ENCODE results near the gene ADCY4. TPM values are rescaled to one million over a fixed set of nuclear protein-coding genes. Genes with fewer than 3 reads are reported as not detected.

The ADCY4 gene
- polyA plus RNA-seq, 1 experiment = 6.8 TPM

GRCh38 chr14:24325041-24325530 lies 9.8 kb downstream of the ADCY4 start:
- Histone ChIP-seq H3K27me3 (ENCODE audit: control insufficient read depth, insufficient read depth, low read length) (peaks cover 4% of the 10 kb centered on the region; the same call in 1 of the 2 replicates), H3K36me3 (ENCODE audit: control insufficient read depth, insufficient read depth, low read length) (no peaks in the 10 kb centered on the region; the same call in 1 of the 2 replicates), H3K4me3 (ENCODE audit: low read depth, low read length) (no peak overlapping the region)
- DNase-seq (ENCODE audit: low read depth) = no peak
- ChIA-PET POLR2A (no interaction called here), CTCF (interaction anchor here (1.3 to 5.6 kb wide), 5 partner anchors 8 to 111 kb away, joined by 8 to 44 read pairs (median 37); partner anchors contain the start of genes CIDEB, KHNYN, LTB4R and LTB4R2)
- TF ChIP-seq, protein P1, sequence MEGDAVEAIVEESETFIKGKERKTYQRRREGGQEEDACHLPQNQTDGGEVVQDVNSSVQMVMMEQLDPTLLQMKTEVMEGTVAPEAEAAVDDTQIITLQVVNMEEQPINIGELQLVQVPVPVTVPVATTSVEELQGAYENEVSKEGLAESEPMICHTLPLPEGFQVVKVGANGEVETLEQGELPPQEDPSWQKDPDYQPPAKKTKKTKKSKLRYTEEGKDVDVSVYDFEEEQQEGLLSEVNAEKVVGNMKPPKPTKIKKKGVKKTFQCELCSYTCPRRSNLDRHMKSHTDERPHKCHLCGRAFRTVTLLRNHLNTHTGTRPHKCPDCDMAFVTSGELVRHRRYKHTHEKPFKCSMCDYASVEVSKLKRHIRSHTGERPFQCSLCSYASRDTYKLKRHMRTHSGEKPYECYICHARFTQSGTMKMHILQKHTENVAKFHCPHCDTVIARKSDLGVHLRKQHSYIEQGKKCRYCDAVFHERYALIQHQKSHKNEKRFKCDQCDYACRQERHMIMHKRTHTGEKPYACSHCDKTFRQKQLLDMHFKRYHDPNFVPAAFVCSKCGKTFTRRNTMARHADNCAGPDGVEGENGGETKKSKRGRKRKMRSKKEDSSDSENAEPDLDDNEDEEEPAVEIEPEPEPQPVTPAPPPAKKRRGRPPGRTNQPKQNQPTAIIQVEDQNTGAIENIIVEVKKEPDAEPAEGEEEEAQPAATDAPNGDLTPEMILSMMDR (IDR thresholded peaks at IDR 0.05; ENCODE audit: insufficient read depth, low read depth, low read length) = no peak

- ChIA-PET POLR2A (no interaction called here), CTCF (interaction anchor here (0.6 to 5.6 kb wide), 6 partner anchors 9 to 1072 kb away, joined by 3 to 44 read pairs (median 22); partner anchors contain the start of genes CIDEB, KHNYN, LTB4R and LTB4R2)
- Histone ChIP-seq H3K36me3 (ENCODE audit: control insufficient read depth, insufficient read depth, low read length) (no peaks in the 10 kb centered on the region; the same call in 1 of the 2 replicates), H3K27me3 (ENCODE audit: control insufficient read depth, insufficient read depth, low read length) (peaks cover 4% of the 10 kb centered on the region; the same call in 1 of the 2 replicates), H3K4me3 (ENCODE audit: low read depth, low read length) (no peak overlapping the region)
- DNase-seq (ENCODE audit: low read depth) = no peak
- TF ChIP-seq, protein P1 (IDR thresholded peaks at IDR 0.05; ENCODE audit: insufficient read depth, low read depth, low read length) = no peak
Measured at GRCh38 chr14:24324024-24324423, 10.8 kb downstream of the ADCY4 start.

DNA sequence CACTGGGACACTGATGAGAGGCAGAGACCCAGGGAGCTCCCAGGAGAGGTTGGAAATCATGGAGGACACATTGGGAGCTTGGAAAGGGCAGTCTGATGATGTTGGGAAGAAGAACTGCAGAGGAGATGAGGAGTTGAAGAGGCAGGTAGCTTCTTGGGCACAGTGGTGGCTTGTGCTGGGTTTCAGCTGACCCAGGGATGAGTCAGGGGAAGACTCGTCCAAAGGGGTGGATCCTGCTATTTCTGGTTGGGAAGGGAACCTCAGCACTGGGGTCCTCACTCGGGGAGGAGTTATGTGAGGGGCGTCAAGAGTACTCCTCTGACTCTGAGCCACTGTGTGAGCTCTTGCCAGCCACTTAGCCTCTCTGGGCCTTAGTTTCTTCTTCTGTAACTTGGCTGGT lies 11.5 kb downstream of the ADCY4 start:
- Histone ChIP-seq H3K36me3 (ENCODE audit: control insufficient read depth, insufficient read depth, low read length) (no peaks in the 10 kb centered on the region), H3K27me3 (ENCODE audit: control insufficient read depth, insufficient read depth, low read length) (peaks cover 4% of the 10 kb centered on the region; the same call in 1 of the 2 replicates), H3K4me3 (ENCODE audit: low read depth, low read length) (no peak overlapping the region)
- TF ChIP-seq, protein P1 (IDR thresholded peaks at IDR 0.05; ENCODE audit: insufficient read depth, low read depth, low read length) = no peak
- ChIA-PET POLR2A (no interaction called here), CTCF (interaction anchor here (0.6 to 5.6 kb wide), 7 partner anchors 10 to 113 kb away, joined by 3 to 44 read pairs (median 12); partner anchors contain the start of genes CIDEB, KHNYN, LTB4R and LTB4R2)
- DNase-seq (ENCODE audit: low read depth) = no peak

- CTCF ChIA-PET = interaction anchor here (0.7 to 5.6 kb wide), 6 partner anchors 10 to 113 kb away, joined by 3 to 44 read pairs (median 24); partner anchors contain the start of genes CIDEB, KHNYN, LTB4R and LTB4R2
- H3K4me3 ChIP-seq (ENCODE audit: low read depth, low read length) = no peak overlapping the region
- no peak for DNase-seq (ENCODE audit: low read depth)
- POLR2A ChIA-PET = no interaction called here
- TF ChIP-seq, protein P1 (IDR thresholded peaks at IDR 0.05; ENCODE audit: insufficient read depth, low read depth, low read length) = no peak
- peaks cover 4% of the 10 kb centered on the region; the same call in 1 of the 2 replicates for H3K27me3 ChIP-seq (ENCODE audit: control insufficient read depth, insufficient read depth, low read length)
- H3K36me3 ChIP-seq (ENCODE audit: control insufficient read depth, insufficient read depth, low read length) = no peaks in the 10 kb centered on the region
Measured at GRCh38 chr14:24322672-24323071, 12.2 kb downstream of the ADCY4 start.

DNA sequence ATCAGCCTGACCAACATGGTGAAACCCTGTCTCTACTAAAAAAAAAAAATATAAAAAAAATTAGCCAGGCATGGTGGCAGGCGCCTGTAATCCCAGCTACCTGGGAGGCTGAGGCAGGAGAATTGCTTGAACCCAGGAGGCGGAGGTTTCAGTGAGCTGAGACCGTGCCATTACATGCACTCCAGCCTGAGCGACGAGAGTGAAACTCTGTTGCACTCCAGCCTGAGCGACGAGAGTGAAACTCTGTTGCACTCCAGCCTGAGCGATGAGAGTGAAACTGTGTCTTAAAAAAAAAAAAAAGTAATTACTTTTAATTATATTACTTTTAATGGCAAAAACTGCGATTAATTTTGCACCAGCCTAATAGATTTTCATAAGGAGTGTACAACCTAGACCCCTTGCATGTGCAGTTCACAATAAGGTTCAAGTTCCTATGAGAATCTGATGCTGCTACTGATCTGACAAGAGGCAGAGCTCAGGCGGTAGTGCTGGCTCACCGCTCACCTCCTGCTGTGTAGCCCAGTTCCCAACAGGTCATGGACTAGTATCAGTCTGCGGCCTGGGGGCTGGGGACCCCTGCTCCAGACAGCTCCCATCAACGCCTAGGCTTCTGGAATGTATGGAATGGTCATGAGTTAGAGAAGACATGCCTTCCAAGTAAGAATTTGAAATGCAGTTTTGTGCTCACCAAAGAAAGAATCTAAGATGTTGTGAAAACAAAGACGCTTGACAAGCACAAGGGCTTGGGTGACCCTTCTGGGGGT lies 13.5 kb downstream of the ADCY4 start:
- CTCF ChIA-PET = interaction anchor here (0.7 to 5.6 kb wide), 6 partner anchors 11 to 114 kb away, joined by 3 to 44 read pairs (median 24); partner anchors contain the start of genes CIDEB, KHNYN, LTB4R and LTB4R2

More for the DNA sequence above, 13.5 kb downstream of the ADCY4 start:
- Histone ChIP-seq H3K27me3 (ENCODE audit: control insufficient read depth, insufficient read depth, low read length) (peaks cover 4% of the 10 kb centered on the region; the same call in 1 of the 2 replicates), H3K4me3 (ENCODE audit: low read depth, low read length) (no peak overlapping the region), H3K36me3 (ENCODE audit: control insufficient read depth, insufficient read depth, low read length) (no peaks in the 10 kb centered on the region)
- POLR2A ChIA-PET = no interaction called here
- TF ChIP-seq, protein P1 (IDR thresholded peaks at IDR 0.05; ENCODE audit: insufficient read depth, low read depth, low read length) = no peak
- DNase-seq (ENCODE audit: low read depth) = no peak

All from BJ (cell line).